Measurements from ENCODE around the gene RNF225.

GRCh38 chr19:58380662-58381459 lies 14.6 kb upstream of the RNF225 start, which contains the start of gene ZNF837:
- TF ChIP-seq POLR2A (IDR thresholded peaks at IDR 0.05; ENCODE audit: low read depth, low read length): peak; percentile 69
- TF ChIP-seq POLR2AphosphoS5 (IDR thresholded peaks at IDR 0.05; ENCODE audit: low read depth, low read length): peak; percentile 60; the same call in 1 of the 2 replicates
- peak; percentile 100 for TF ChIP-seq PAX5 (IDR thresholded peaks at IDR 0.05; ENCODE audit: insufficient read depth, low read length, severe bottlenecking)
- TF ChIP-seq TAF1 (IDR thresholded peaks at IDR 0.05; ENCODE audit: low read depth, low read length): peak; percentile 84
- TF ChIP-seq SPI1 (IDR thresholded peaks at IDR 0.05; ENCODE audit: low read depth, low read length): no peak
- 0 out of 2 replicates have a peak, but pooled peaks have one; percentile 41 for TF ChIP-seq POU2F2 (IDR thresholded peaks at IDR 0.05; ENCODE audit: low read depth, low read length)
